ENCODE data around the gene BCKDHA.
A peak's percentile ranks its signal among the peaks of the same experiment; 100 is the strongest.

The BCKDHA gene

GRCh38 chr19:41363371-41363752 lies 34.3 kb upstream of the BCKDHA start:
- no peak for ATAC-seq (ENCODE audit: low read depth)
- Histone ChIP-seq H3K27ac (ENCODE audit: poor library complexity, severe bottlenecking) (peak overlapping the region; percentile 73), H3K36me3 (ENCODE audit: low read depth) (no peaks in the 10 kb centered on the region)

GRCh38 chr19:41363753-41364523 lies 33.7 kb upstream of the BCKDHA start, which contains the start of gene B9D2:
B9D2 (minus strand) TSS chr19:41364149; CDS start chr19:41363519, 630 bp downstream.
- TF ChIP-seq CTCF (IDR thresholded peaks at IDR 0.05; ENCODE audit: poor library complexity, severe bottlenecking), result no peak
- H3K4me3 ChIP-seq (ENCODE audit: severe bottlenecking), result peak within 1 kb of the TSS; percentile 93
- peak within 1 kb of the TSS; percentile 73 for H3K27ac ChIP-seq (ENCODE audit: poor library complexity, severe bottlenecking)
- no peaks in the 10 kb centered on the region for H3K9me3 ChIP-seq (ENCODE audit: severe bottlenecking)
- H3K4me1 ChIP-seq (ENCODE audit: insufficient read depth, poor library complexity, severe bottlenecking), result peaks cover 19% of the 10 kb centered on the region
- H3K27me3 ChIP-seq (ENCODE audit: insufficient read depth, poor library complexity, severe bottlenecking), result no peaks in the 10 kb centered on the region
- H3K36me3 ChIP-seq (ENCODE audit: low read depth), result no peaks in the 10 kb centered on the region
- DNase-seq (ENCODE audit: low spot score) (peak; percentile 97), ATAC-seq (ENCODE audit: low read depth) (peak; percentile 93)

More at GRCh38 chr19:41363371-41363752, 34.3 kb upstream of the BCKDHA start:
- H3K4me1 ChIP-seq (ENCODE audit: insufficient read depth, poor library complexity, severe bottlenecking), result peaks cover 19% of the 10 kb centered on the region
- H3K27me3 ChIP-seq (ENCODE audit: insufficient read depth, poor library complexity, severe bottlenecking), result no peaks in the 10 kb centered on the region
- H3K4me3 ChIP-seq (ENCODE audit: severe bottlenecking), result peak overlapping the region; percentile 93
- no peaks in the 10 kb centered on the region for H3K9me3 ChIP-seq (ENCODE audit: severe bottlenecking)
- TF ChIP-seq CTCF (IDR thresholded peaks at IDR 0.05; ENCODE audit: poor library complexity, severe bottlenecking), result no peak
- DNase-seq (ENCODE audit: low spot score), result no peak

GRCh38 chr19:41364524-41365391 lies 32.9 kb upstream of the BCKDHA start:
- no peak for ATAC-seq (ENCODE audit: low read depth)
- H3K4me1 ChIP-seq (ENCODE audit: insufficient read depth, poor library complexity, severe bottlenecking), result peaks cover 19% of the 10 kb centered on the region

GRCh38 chr19:41366089-41366488 lies 31.5 kb upstream of the BCKDHA start:
- Histone ChIP-seq H3K9me3 (ENCODE audit: severe bottlenecking) (no peaks in the 10 kb centered on the region), H3K36me3 (ENCODE audit: low read depth) (no peaks in the 10 kb centered on the region), H3K4me1 (ENCODE audit: insufficient read depth, poor library complexity, severe bottlenecking) (peaks cover 19% of the 10 kb centered on the region), H3K27ac (ENCODE audit: poor library complexity, severe bottlenecking) (no peak overlapping the region), H3K4me3 (ENCODE audit: severe bottlenecking) (no peak overlapping the region), H3K27me3 (ENCODE audit: insufficient read depth, poor library complexity, severe bottlenecking) (no peaks in the 10 kb centered on the region)
- TF ChIP-seq CTCF (IDR thresholded peaks at IDR 0.05; ENCODE audit: poor library complexity, severe bottlenecking), result no peak
- DNase-seq (ENCODE audit: low spot score) (no peak), ATAC-seq (ENCODE audit: low read depth) (no peak)

More at GRCh38 chr19:41364524-41365391, 32.9 kb upstream of the BCKDHA start:
- Histone ChIP-seq H3K27ac (ENCODE audit: poor library complexity, severe bottlenecking) (peak overlapping the region; percentile 73), H3K27me3 (ENCODE audit: insufficient read depth, poor library complexity, severe bottlenecking) (no peaks in the 10 kb centered on the region), H3K36me3 (ENCODE audit: low read depth) (no peaks in the 10 kb centered on the region), H3K9me3 (ENCODE audit: severe bottlenecking) (no peaks in the 10 kb centered on the region), H3K4me3 (ENCODE audit: severe bottlenecking) (peak overlapping the region; percentile 93)
- no peak for DNase-seq (ENCODE audit: low spot score)
- no peak for TF ChIP-seq CTCF (IDR thresholded peaks at IDR 0.05; ENCODE audit: poor library complexity, severe bottlenecking)
